SU-DHL-6 (cell line): ENCODE results near the gene ZCWPW2.

ENCODE experiments used
- EZH2phosphoT487 ChIP-seq: fragments of 200-600 bp; sonication (generic), shearing (Covaris generic); conservative IDR thresholded peaks from 2 replicates; pipeline ENCODE4 v1.6.1; 2018; ENCODE audit warnings: mild to moderate bottlenecking, antibody characterized with exemption, low read length, moderate library complexity, mixed read lengths
- TF ChIP-seq, protein P1 (sequence below): fragments of 200-600 bp; sonication (generic); IDR thresholded peaks from one replicate; pipeline ENCODE4 v1.5.1; 2017; ENCODE audit warnings: antibody characterized with exemption, mild to moderate bottlenecking, low read length, moderate library complexity; ENCODE audit not compliant: insufficient read depth, poor library complexity, severe bottlenecking

DNA sequence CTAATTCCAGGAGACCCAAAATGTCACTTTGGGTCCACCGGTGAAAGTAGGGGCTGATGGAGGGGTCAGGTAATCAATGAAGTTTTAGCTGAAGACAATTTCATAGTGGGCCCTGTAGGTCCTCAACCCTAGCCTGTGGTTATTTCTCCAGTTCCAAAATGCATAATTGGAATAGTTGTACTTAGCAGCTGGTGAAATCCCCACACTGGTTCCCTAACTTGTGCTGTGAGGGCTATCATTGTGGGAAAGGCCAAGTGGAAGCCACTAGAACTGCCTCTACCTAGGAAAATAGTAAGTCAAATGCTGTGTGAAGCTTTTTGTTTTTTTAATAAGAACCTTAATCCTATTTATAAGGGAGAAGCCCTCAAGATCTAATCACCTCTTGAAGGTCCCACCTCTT, 193.8 kb downstream of the ZCWPW2 start:
- TF ChIP-seq, protein P1, sequence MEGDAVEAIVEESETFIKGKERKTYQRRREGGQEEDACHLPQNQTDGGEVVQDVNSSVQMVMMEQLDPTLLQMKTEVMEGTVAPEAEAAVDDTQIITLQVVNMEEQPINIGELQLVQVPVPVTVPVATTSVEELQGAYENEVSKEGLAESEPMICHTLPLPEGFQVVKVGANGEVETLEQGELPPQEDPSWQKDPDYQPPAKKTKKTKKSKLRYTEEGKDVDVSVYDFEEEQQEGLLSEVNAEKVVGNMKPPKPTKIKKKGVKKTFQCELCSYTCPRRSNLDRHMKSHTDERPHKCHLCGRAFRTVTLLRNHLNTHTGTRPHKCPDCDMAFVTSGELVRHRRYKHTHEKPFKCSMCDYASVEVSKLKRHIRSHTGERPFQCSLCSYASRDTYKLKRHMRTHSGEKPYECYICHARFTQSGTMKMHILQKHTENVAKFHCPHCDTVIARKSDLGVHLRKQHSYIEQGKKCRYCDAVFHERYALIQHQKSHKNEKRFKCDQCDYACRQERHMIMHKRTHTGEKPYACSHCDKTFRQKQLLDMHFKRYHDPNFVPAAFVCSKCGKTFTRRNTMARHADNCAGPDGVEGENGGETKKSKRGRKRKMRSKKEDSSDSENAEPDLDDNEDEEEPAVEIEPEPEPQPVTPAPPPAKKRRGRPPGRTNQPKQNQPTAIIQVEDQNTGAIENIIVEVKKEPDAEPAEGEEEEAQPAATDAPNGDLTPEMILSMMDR, result no peak
- TF ChIP-seq EZH2phosphoT487, result no peak
